Stimulated activated CD4-positive, alpha-beta T cell treated with anti-CD3 and anti-CD28 coated beads, Interleukin-12 subunit alpha, Interleukin-12 subunit beta, amount 100 ng/mL, for 4 hours (primary cell): ENCODE results near the gene CCL20.

Source experiments
- DNase-seq: peaks from one replicate; pipeline ENCODE4 v3.0.0-alpha.2; 2020

CCL20 gene

DNA sequence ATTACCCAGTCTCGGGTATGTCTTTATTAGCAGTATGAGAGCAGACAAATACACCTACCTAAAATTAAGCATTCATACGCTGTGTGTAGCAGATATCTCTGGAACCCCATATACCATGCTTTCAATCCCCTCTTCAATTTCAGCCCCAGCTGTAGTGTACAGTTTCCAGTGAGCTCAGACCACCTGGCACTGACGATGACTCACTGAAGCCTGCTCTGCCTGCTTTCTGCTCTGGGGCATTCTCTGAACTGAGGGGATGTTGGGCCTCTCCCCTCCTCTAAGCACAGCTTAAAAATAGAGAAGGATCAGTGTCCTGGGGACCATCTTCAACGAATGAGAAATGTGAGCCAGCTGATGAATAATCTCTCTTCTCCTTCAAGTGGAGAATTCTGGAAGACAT, 8.7 kb upstream of the CCL20 start:
- no peak for DNase-seq

DNA sequence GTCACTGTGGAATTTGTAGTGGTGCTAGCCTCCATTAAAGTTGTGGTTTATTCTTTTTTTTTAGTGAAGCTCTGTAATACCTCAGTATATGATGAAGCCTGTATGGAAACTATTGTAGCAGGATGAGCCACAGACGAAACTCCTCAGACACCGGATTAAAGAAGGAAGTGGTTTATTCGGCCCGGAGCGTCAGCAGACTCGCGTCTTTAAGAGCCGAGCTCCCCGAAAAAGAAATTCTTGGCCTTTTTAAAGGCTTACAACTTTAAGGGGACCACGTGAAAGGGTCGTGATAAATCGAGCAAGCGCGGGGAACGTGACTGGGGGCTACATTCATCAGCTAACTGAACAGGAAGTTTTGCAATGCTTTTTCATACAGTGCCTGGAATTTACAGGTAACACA, 8.1 kb upstream of the CCL20 start:
- DNase-seq: no peak

DNA sequence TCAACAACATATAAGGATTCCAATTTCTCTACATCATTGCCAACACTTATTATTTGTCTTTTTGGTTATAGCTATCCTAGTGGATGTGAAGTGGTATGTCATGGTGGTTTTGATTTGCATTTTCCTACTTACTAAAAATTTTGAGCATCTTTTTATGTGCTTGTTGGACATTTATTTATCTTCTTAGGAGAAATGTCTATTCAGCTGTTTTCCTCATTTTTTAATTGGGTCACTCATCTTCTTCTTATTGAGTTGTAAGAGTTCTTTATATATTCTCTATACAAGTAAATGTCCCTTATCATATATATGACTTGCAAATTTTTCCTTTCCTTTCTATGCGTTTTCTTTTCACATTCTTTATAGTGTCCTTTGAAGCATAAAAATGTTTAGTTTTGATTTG, 4.7 kb upstream of the CCL20 start:
- DNase-seq: no peak

DNA sequence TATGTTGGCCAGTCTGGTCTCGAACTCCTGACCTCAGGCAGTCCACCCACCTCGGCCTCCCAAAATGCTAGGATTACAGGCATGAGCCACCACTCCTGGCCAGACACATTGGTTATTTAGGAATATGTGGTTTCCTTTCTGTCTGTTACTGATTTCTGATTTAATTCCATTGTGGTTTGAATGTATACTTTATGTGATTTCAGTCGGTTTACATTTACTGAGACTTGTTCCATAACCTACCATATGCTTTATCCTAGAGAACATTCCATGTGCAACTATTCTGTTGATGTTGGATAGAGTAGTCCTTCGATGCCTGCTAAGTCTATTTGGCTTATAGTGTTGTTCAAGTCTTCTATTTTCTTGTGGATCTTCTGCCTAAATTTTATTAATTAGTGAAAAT, 1.6 kb upstream of the CCL20 start:
- no peak for DNase-seq

DNA sequence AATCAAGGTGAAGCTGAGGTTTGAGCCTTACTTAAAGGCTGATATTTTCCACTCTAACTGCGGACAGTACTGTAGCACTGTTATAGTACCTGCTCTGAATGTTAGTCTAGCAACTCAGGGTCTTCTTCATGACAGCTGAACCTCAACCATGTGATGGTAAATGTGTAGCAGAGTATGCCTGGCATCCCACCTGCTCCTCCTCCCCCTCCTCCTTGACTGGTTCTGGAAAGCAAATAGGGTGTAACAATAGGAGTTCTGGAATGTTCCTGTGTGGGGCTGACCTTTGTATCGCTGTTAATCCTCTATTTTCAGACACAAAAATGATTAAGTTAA, 447 bp upstream of the CCL20 start:
- no peak for DNase-seq

DNA sequence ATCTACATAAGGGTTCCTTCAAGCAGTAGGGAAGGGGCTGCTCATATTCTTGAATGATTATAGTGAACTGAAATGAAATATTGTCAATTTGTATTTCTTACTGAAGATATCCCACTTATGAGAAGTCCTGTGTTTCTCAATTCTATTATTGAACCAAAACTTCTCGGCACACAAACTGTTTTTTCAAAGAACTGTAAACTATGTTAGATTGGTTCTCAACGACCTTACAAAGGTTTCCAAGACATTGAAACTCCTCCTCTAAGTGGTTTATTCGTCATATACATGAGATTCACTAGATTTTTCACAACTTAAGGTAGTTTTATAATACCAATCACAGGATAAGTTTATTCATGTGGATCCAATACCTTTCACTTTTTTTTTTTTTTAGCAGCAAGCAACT, 1.4 kb downstream of the CCL20 start:
- DNase-seq: no peak

DNA sequence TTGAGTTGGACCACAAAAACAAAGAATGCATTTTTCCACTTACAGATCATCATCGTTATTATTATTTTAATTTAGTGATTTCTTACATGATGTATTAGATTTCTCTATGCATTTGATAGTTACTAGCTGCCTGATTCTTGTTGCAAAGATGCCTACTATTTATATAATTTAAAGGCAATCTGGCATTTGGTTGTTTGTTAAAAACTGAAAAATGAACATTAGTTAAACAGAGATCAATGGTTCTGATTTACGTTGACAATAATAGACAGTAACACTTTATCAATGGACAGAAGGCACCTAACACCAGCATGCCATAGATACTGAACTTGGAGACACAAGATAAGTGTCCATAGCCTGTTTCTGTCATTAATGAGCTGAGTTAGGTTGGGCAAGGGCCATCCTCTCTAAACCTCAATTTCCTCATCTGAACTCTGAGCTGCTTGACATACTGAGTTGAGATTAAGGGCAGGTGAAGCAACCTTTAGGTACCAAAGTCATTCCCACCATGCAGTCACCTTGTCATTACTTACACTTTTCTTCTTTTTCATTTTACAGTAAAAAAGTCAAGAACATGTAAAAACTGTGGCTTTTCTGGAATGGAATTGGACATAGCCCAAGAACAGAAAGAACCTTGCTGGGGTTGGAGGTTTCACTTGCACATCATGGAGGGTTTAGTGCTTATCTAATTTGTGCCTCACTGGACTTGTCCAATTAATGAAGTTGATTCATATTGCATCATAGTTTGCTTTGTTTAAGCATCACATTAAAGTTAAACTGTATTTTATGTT, 3.1 kb downstream of the CCL20 start:
- no peak for DNase-seq

DNA sequence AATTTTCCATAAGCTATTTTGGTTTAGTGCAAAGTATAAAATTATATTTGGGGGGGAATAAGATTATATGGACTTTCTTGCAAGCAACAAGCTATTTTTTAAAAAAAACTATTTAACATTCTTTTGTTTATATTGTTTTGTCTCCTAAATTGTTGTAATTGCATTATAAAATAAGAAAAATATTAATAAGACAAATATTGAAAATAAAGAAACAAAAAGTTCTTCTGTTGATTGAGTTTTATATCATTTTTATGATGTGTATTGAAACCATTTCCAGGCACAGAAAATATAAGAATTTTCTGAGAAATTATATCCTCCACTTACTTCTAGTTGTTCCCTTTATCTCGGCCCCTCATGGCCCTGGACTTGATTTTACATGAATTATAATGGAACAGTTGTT, 3.7 kb downstream of the CCL20 start:
- no peak for DNase-seq

DNA sequence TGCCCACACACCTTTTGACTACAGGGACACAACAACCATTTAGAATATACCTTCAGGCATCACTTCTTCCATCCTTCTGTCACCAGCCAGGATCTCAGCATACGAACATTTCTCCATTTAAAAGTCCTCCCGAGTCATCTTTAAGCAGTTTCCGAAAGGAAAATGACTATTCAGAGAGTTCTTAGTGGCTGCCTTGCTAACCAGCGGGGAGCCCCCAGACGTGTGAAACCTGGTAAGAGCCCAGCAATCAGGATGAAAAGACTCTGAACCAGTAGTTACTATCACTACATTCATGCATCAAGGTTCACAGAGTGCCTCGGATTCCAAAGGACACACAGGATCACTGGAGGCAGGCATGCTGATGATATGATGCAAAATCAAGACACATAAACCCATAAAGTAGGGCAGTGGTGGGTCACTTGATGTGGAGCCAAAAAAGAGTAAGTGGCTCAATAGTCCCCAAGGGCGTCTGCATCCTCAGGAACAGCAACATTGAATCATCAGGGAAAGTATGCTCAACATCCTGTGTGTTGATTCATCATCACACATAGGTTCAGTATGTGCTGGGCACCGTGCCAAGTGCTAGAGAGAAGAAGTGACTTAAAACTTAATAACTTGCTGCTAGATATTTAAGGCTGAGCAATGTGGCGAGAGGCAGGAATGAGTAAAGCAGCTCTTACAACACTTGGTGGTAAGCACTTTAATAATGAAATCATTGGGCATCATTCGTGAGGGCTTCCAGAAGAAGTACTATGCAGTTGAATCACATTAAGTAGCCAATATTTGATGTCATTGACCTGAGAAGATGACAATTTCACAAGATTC, 4.4 kb downstream of the CCL20 start:
- peak; percentile 70 for DNase-seq

DNA sequence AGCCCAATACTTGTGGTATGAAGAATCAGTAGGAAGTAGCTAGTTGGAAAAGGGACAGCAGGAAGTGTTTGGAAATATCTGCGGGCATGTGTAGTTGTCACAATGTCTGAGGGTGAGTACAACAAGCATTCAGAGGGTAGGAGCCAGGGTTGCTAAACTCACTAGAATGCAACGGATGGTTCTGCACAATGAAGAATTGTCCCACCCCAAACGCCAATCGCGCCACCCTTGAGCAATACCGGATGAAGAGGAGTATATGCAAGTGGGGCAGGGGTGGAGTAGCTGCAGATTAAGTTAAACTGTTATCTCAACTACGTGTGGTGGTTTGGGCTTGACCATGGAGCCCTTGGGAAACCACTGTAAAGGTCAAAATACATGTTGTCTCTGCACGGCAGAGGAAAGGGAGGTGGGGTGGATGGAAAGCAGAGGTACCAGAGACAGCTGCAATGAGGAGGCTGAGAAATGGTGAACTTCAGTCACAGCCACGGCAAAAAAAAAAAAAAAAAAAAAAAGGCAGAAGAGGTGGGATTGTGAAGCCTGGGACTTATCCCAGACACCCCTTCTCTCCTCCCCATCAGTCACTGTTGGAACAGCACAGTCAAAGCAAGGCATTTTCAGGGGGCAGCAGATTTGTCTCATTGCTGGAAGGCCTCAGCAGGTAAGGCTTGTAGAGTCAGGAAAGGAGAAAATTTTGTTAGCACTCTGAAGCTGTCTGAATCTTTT, 5.2 kb downstream of the CCL20 start:
- DNase-seq: no peak

DNA sequence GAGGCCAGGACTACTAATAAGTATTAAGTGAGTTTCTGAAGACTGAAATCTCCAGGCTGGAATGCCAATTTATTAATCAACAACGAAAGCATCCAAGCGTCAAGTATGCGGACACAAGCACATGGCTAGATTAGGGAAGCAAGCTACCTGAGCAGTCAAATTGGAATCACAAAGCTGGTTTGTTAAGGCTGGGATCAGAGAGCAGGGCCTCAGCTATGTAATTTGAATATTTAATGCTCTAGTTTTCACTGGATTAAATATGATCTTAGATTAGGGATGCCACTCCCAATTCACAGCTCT, 5.7 kb downstream of the CCL20 start:
- DNase-seq: no peak

DNA sequence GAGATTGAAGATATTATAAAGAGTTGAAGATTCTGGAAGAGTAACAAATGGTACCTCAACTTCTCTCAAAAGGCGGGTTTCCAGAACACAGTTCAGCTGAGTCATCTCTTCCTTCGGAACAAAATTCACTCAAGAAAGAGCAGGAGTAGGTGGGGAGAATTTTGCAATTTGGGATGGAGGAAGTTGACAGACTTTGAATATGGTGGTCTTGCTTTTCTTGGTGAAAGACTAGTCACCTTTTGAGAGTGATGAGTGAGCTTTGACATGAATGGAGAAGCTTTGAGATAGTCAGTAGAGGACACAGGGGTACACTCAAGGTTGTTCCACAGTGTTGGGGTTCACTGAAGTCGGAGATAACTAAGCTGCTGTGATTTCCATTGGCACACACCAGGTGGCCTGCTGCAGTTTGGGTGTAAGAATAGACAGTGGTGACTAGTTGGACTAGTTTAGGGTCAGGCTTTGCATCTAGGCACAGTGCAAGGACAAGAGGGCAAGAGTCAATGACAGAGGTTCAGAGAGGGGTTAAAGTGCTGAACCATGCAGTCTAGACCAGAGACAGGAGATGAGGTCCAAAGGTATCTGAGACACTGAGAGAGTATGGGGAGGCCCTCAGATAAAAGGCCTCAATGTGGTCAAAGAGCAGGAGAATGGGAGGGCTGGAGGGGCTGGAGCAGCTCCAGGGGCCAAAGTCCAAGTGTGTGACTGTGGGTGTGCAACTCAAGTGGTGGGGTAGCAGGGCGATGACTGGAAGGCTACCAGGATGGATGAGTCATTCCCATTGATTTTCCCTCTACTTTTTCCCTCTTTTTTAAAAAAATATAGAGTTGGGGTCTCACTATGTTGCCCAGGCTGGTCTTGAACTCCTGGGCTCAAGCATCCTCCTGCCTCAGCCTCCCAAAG, 7.7 kb downstream of the CCL20 start:
- no peak for DNase-seq

DNA sequence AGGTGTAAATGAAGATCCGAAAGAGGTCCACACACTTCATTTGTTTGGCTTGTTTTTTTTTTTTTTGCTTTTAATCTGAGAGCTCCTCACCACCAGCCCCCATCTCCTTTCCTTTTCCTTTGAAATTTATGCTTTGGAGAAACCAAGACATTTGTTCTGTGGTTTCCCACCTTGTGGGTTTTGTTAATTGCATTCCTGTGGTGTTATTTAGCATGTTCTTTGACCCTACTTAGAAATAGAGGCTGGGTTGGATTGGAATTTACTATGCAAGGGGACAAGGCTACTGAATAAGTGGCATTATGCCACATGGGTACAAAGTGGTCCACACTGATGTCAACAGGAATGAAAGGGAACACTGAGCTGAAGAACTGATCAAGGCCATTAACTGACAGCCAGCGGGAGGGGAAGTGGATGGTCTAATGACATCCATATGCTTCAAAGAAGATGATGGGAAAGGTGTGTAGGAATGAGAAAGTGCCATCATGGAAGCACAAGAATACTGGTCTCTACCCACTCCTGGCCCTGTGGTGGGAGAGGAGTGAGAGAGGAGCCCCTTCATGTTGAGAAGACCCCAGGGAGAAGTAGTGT, 8.9 kb downstream of the CCL20 start:
- no peak for DNase-seq

DNA sequence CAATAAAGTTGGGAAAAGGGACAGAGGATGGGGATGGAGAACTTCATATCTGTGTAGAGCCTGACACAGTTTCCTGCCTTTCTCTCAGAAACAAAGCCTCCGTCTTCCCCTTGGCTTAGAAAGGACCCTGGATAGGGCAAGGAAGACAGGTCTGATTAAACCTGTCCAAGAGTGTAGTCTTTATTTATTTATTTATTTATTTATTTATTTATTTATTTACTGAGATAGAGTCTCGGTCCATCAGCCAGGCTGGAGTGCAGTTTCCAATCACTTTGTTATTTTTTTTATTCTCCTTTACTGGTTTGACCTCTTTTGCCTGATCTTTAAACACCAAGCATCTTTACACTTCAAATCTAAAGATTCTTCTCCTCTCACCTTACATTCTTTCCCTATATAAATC, 10.3 kb downstream of the CCL20 start:
- DNase-seq: no peak

DNA sequence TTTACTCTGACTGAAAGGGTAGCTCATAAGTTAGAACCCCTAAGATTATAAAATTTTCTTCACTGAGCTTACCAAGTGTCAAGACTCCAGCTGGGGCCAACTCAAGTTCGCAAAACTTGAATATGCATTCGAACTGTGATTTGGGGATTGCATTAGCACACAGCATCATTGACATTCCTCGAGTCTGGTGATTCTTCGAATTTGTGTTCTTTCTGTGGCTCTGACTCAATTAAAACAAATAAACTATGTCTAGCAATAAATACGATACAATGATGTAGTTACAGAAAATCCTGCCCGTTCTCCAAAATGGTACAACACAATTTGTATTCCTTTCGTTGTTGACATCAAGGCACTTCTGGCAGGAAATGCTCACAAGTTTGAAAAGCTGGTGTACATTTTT, 11.1 kb downstream of the CCL20 start:
- no peak for DNase-seq

DNA sequence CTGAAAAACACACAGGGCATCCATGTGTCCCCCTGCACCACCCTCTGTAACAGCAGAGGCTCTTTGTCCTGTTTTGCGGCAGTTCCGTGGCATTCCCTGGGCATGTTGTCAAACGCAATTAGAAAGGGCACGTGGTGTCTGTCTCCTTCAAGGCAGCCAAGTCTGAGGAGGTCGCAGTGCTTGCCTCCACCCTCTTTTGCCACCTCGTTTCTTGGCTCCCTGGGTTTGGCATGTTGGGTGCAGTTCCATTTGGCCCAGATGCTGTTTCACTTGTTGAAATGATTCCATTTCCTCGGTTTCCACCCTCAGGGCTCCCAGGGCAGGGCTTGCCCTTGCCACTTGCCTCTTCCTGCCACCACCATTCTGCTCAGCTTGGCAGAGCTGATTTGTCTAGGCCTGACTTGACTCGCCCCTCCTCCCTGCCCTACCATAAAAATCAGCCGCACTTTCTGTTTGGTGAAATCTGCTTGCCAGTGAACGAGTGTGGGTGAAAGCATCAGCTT, 12.4 kb downstream of the CCL20 start:
- no peak for DNase-seq

DNA sequence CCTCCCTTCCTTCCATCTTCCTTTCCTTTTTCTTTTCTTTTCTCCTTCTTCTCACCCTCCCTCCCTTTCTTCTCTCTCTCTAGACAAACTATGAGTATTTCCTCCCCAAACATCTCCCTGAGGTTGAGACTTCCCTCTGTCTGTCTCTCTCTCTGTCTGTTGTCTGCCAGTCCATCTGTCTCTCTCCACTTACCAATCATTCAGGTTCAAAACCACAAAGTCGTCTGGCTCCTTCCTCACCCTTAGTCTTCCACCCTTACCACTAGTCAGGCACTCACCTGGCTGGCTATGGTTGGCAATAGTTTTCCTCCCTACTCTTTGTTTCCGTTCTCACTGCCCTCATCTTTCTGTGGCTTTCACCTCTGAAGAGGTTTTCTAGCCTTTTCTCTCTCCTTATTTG, 12.9 kb downstream of the CCL20 start:
- no peak for DNase-seq

DNA sequence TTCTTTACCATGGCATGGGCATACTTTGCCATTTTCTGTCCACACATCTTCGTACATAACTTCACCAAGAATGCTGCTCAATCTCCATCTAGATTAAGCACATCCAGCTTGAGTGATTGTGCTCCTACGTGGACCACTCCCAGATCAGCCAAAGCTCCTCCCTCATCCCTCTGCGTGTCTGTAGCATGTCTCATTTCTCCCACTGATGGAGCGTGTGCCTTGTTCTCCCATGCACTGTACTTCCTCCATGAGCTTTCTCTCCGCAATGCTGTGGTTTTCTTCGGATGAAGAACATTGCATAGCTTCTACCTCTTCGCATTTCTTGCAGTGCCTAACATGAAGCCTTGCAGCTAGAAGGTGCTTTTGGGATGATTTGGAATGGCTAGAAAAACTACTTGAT, 13.5 kb downstream of the CCL20 start:
- no peak for DNase-seq

DNA sequence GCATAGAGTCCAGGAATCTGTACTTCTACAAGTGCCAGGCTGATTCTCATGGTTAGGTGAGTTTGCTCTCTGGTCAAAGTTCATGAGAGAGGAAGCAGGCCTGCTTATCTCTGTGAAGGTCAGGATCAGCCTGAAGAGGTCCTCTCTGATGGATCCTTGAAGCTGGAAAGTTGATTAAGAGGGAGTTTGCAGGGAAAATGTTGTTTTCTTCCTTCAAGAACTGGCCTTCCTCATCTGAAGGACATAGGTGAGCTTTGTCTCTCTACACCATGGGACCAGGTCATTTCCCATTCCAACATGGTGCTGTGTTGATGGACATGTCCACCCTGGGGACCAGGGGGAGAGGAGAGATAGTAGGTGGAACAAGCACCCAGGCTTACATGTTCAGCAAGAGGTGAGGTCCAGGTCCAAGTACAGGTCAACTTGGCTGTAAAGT, 14.9 kb downstream of the CCL20 start:
- no peak for DNase-seq

DNA sequence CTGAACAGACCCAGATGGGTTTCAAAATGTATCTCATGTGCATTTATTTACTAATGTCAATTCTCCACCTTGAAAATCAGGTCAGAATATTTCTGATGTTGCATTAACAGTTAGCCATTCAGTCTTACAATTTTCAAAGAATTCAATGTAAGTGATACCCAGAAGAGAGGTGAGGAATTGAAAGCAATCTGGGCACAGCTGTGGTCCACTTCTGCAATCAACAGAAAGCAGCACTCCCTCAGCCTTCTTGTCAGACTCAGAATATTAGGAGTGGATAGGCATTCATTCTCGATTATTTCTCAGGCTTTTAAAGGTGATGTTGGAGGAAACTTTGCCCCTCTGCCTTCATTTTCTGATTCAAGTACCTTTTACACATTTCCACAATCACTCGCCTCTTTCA, 15.7 kb downstream of the CCL20 start:
- DNase-seq: no peak

DNA sequence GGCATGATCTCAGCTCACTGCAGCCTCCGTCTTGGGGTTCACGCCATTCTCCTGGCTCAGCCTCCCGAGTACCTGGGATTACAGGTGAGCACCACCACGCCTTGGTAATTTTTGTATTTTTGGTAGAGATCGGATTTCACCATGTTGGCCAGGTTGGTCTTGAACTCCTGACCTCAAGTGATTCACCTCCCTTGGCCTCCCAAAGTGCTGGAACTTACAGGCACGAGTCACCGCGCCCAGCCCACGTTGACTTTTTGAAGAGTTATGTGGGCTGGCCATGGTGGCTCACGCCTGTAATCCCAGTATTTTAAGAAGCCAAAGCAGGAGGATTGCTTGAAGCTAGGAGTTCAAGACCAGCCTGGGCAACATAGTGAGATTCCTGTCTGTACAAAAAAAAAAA, 20.8 kb downstream of the CCL20 start:
- no peak for DNase-seq

DNA sequence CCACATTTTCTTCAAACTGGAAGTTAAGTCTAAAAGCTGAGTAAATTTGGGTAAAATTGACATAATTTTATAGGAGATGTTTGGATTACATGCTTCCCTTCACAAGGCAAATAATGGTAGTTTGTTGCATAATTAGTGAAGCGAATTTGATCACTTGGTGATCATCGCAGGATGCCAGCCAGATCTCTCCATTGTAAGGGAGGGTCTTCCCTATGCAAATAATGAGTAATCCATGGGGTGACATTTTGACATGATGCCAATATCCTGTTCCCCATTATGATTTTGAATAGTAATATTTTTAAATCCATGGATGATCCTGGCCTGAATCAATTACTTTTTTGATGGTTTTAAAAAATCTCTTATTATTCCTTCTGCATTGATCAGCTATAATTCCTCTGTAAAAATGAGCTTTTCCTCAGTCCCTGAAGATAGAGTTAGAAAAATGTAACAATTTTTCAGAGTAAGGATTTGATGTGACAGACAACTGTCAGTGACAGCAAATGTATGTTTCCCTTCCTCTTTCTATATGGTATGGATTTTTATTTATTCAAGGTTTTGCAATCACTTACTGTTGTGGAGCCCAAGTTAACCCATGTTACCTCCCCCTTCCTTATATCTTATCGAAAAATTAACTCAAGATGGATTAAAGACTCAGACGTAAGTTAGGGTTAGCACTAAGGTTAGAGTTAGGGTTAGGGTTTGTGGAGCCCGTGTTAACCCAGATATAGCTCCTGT, 21.4 kb downstream of the CCL20 start:
- no peak for DNase-seq
